Panc1 (cell line): ENCODE results near the gene ISG20L2. TPM values are rescaled to one million over a fixed set of nuclear protein-coding genes. Genes with fewer than 3 reads are reported as not detected.

ENCODE experiments used
- ATAC-seq: fragments of 200-7000 bp; cut with Tn5 transposase; 2 replicates; pipeline ENCODE4 v1.9.1; 2020; ENCODE audit warnings: mild to moderate bottlenecking, moderate library complexity
- BruUV-seq: library from RNA; stranded (reverse); fragments of 400-500 nt; replicated peaks from 2 replicates; lab custom pipeline; 2021; lab: Mats Ljungman, UMichigan
- CTCF ChIA-PET: fragments of 300-600 bp; sonication (Branson Sonifier 250); formaldehyde crosslinking; loops from one replicate; lab custom pipeline; 2022; ENCODE audit warnings: antibody characterized with exemption; lab: Charles Lee
- POLR2A ChIA-PET: fragments of 300-600 bp; sonication (Branson Sonifier 250); formaldehyde crosslinking; loops from one replicate; lab custom pipeline; 2022; ENCODE audit warnings: antibody characterized with exemption; lab: Charles Lee
- DNase-seq: peaks from one replicate; pipeline ENCODE4 v3.0.0-alpha.2; 2010; ENCODE audit warnings: low read depth, low spot score
- H3K27ac ChIP-seq: 2 replicates; pipeline ENCODE4 v1.5.1; 2011; ENCODE audit warnings: mild to moderate bottlenecking, low read length, inconsistent platforms
- H3K27me3 ChIP-seq: fragments of 200-500 bp; sonication (Bioruptor generic); 2 replicates; pipeline ENCODE4 v1.6.0; 2014; ENCODE audit warnings: low read length, inconsistent platforms; ENCODE audit not compliant: control insufficient read depth, insufficient read depth
- H3K36me3 ChIP-seq: fragments of 200-500 bp; sonication (Bioruptor generic); 2 replicates; pipeline ENCODE4 v1.5.1; 2014; ENCODE audit warnings: inconsistent platforms, mild to moderate bottlenecking, low read length, moderate library complexity; ENCODE audit not compliant: control insufficient read depth, insufficient read depth
- H3K4me1 ChIP-seq: 2 replicates; pipeline ENCODE4 v1.5.1; 2011; ENCODE audit warnings: inconsistent platforms, mild to moderate bottlenecking, low read length, moderate library complexity; ENCODE audit not compliant: control insufficient read depth, insufficient read depth
- H3K4me3 ChIP-seq, 2 experiments: 2 replicates each; pipeline ENCODE4 v1.5.1; 2011 to 2012; ENCODE audit warnings: low read depth in 2 of 2, low read length in 2 of 2, mild to moderate bottlenecking in 2 of 2, inconsistent platforms in 1 of 2, moderate library complexity in 1 of 2
- H3K9me3 ChIP-seq: fragments of 200-500 bp; sonication (Bioruptor generic); 2 replicates; pipeline ENCODE4 v1.5.1; 2014; ENCODE audit warnings: low read depth, mild to moderate bottlenecking, inconsistent platforms, low read length, moderate library complexity; ENCODE audit not compliant: control insufficient read depth, insufficient read depth
- CTCF ChIP-seq: fragments of 450-650 bp; IDR thresholded peaks from 2 replicates; pipeline ENCODE4 v1.5.1; 2017; ENCODE audit warnings: mild to moderate bottlenecking
- POLR2AphosphoS5 ChIP-seq: IDR thresholded peaks from 2 replicates; pipeline ENCODE4 v1.6.1; 2012; ENCODE audit warnings: mild to moderate bottlenecking, low read depth, low read length, moderate library complexity
- REST ChIP-seq, 2 experiments: IDR thresholded peaks; 2 replicates each; pipeline ENCODE4 v1.6.1; 2011 to 2012; ENCODE audit warnings: low read depth in 2 of 2, control low read depth in 1 of 2, low read length in 1 of 2, mild to moderate bottlenecking in 1 of 2, moderate library complexity in 1 of 2; ENCODE audit not compliant: insufficient read depth in 1 of 2
- SIN3A ChIP-seq: IDR thresholded peaks from 2 replicates; pipeline ENCODE4 v1.6.1; 2012; ENCODE audit warnings: low read depth, mild to moderate bottlenecking, low read length, moderate library complexity, borderline replicate concordance; ENCODE audit not compliant: insufficient read depth
- TCF7L2 ChIP-seq: IDR thresholded peaks from 2 replicates; pipeline ENCODE4 v1.6.1; 2011; ENCODE audit warnings: mild to moderate bottlenecking, low read depth, low read length, inconsistent platforms
- in situ Hi-C: cut with HindIII; loops from 2 replicates; pipeline ENCODE4 v1.10.0; 2016; ENCODE audit warnings: low sequenced_read_pairs, low pct_unique_long_range_greater_than_20kb
- intact Hi-C: fragments of 100-400 bp; cut with micrococcal nuclease; formaldehyde crosslinking; loops from one replicate; pipeline ENCODE4 v1.10.0; 2022; ENCODE audit not compliant: unreplicated experiment
- total RNA-seq: library from RNA; stranded (reverse); gene quantifications from one replicate; pipeline ENCODE4 v1.2.1, GENCODE V29; 2021; ENCODE audit not compliant: unreplicated experiment

Gene ISG20L2
- total RNA-seq, 1 experiment from 2014 or later = 40.6 TPM

- intact Hi-C loops (no loop called here), in situ Hi-C loops (no loop called here)
- Histone ChIP-seq H3K27me3 (no peaks in the 10 kb centered on the region), H3K4me3 (peak overlapping the region; percentile 98 to 99), H3K9me3 (no peaks in the 10 kb centered on the region), H3K36me3 (peaks cover 10% of the 10 kb centered on the region), H3K27ac (peak overlapping the region; percentile 96), H3K4me1 (peaks cover 29% of the 10 kb centered on the region)
- no peak for DNase-seq
- ChIA-PET POLR2A (no interaction called here), CTCF (no interaction called here)
- no TSS peak for BruUV-seq
- ATAC-seq = no peak
- TF ChIP-seq SIN3A (no peak), TCF7L2 (no peak), CTCF (no peak), POLR2AphosphoS5 (no peak), REST (IDR thresholded peaks at IDR 0.05; ENCODE audit: insufficient read depth in 1 of 2, low read depth in 2 of 2, low read length in 1 of 2) (no peak)
These were observed 40.2 kb upstream of the ISG20L2 start for GRCh38 chr1:156768610-156769295.

GRCh38 chr1:156767879-156768604, 39.5 kb upstream of the ISG20L2 start:
- intact Hi-C loops (no loop called here), in situ Hi-C loops (no loop called here)
- DNase-seq = no peak
- no peaks in the 10 kb centered on the region for H3K27me3 ChIP-seq
- BruUV-seq = no TSS peak
- no peaks in the 10 kb centered on the region for H3K9me3 ChIP-seq
- TF ChIP-seq CTCF (no peak), POLR2AphosphoS5 (no peak), TCF7L2 (no peak), SIN3A (no peak), REST (IDR thresholded peaks at IDR 0.05; ENCODE audit: insufficient read depth in 1 of 2, low read depth in 2 of 2, low read length in 1 of 2) (no peak)
- POLR2A ChIA-PET = no interaction called here
- peaks cover 29% of the 10 kb centered on the region for H3K4me1 ChIP-seq
- ATAC-seq = peak; percentile 8
- H3K36me3 ChIP-seq = peaks cover 10% of the 10 kb centered on the region
- peak overlapping the region; percentile 96 for H3K27ac ChIP-seq
- CTCF ChIA-PET = no interaction called here
- peak overlapping the region; percentile 98 to 99 for H3K4me3 ChIP-seq
